GM23248 (cell line): ENCODE results near the gene C4BPA. TPM values are rescaled to one million over a fixed set of nuclear protein-coding genes. Genes with fewer than 3 reads are reported as not detected.
A peak's percentile ranks its signal among the peaks of the same experiment; 100 is the strongest.

ENCODE experiments used
- DNase-seq: peaks from one replicate; pipeline ENCODE4 v3.0.0-alpha.2; 2015
- H2AFZ ChIP-seq: fragments of 200-600 bp; sonication (generic); 2 replicates; pipeline ENCODE4 v1.6.1; 2016; ENCODE audit warnings: antibody characterized with exemption
- H3F3A ChIP-seq: fragments of 200-600 bp; sonication (generic); 2 replicates; pipeline ENCODE4 v1.6.1; 2016; ENCODE audit warnings: mild to moderate bottlenecking, antibody characterized with exemption, mixed run types; ENCODE audit not compliant: insufficient read depth
- H3K27ac ChIP-seq: fragments of 200-600 bp; sonication (generic); 2 replicates; pipeline ENCODE4 v1.5.1; 2016; ENCODE audit warnings: mild to moderate bottlenecking
- H3K27me3 ChIP-seq: fragments of 200-600 bp; sonication (generic); replicated peaks from 2 replicates; pipeline ENCODE4 v1.6.1; 2016; ENCODE audit warnings: mild to moderate bottlenecking; ENCODE audit not compliant: insufficient read depth
- H3K36me3 ChIP-seq: fragments of 200-600 bp; sonication (generic); 2 replicates; pipeline ENCODE4 v1.6.1; 2016; ENCODE audit warnings: low read depth, mild to moderate bottlenecking
- H3K4me1 ChIP-seq: fragments of 200-600 bp; sonication (generic); 2 replicates; pipeline ENCODE4 v1.6.1; 2016; ENCODE audit warnings: mild to moderate bottlenecking; ENCODE audit not compliant: insufficient read depth
- H3K4me2 ChIP-seq: fragments of 200-600 bp; sonication (generic); one replicate; pipeline ENCODE4 v1.6.1; 2016; ENCODE audit warnings: mild to moderate bottlenecking; ENCODE audit not compliant: unreplicated experiment
- H3K4me3 ChIP-seq: fragments of 200-600 bp; sonication (generic); 2 replicates; pipeline ENCODE4 v1.5.1; 2016; ENCODE audit warnings: mild to moderate bottlenecking
- H3K79me2 ChIP-seq: fragments of 200-600 bp; sonication (generic); 2 replicates; pipeline ENCODE4 v1.6.1; 2016; ENCODE audit warnings: mild to moderate bottlenecking; ENCODE audit not compliant: insufficient read depth
- H3K9ac ChIP-seq: fragments of 200-600 bp; sonication (generic); 2 replicates; pipeline ENCODE4 v1.6.1; 2016; ENCODE audit warnings: mild to moderate bottlenecking
- H3K9me2 ChIP-seq: fragments of 200-600 bp; sonication (generic); 2 replicates; pipeline ENCODE4 v1.6.1; 2016; ENCODE audit warnings: mixed run types, mild to moderate bottlenecking, moderate library complexity; ENCODE audit not compliant: insufficient read depth
- H3K9me3 ChIP-seq: fragments of 200-600 bp; sonication (generic); one replicate; pipeline ENCODE4 v1.6.1; 2017; ENCODE audit warnings: low read depth
- H4K20me1 ChIP-seq: fragments of 200-600 bp; sonication (generic); 2 replicates; pipeline ENCODE4 v1.6.0; 2016; ENCODE audit not compliant: insufficient read depth
- EZH2 ChIP-seq: fragments of 200-600 bp; sonication (generic); IDR thresholded peaks from 2 replicates; pipeline ENCODE4 v1.6.1; 2018; ENCODE audit warnings: antibody characterized with exemption, mild to moderate bottlenecking; ENCODE audit not compliant: insufficient read depth, poor library complexity, severe bottlenecking
- EZH2phosphoT487 ChIP-seq: fragments of 200-600 bp; sonication (generic); IDR thresholded peaks from 2 replicates; pipeline ENCODE4 v1.6.1; 2018; ENCODE audit warnings: antibody characterized with exemption, moderate library complexity, mild to moderate bottlenecking, low read depth; ENCODE audit not compliant: insufficient read depth
- WGBS, 2 experiments: methylation state at CpG; one replicate each; pipeline ENCODE4 v1.1.6; 2015 to 2017; ENCODE audit warnings: low lambda C conversion rate in 2 of 2, low coverage in 1 of 2; ENCODE audit errors: missing lambda C conversion rate in 2 of 2; 5-methylcytosine and 5-hydroxymethylcytosine counted together
- in situ Hi-C: fragments of 300-500 bp; cut with MboI; formaldehyde crosslinking; loops from 2 replicates; pipeline ENCODE4 v1.15.0; 2020
- polyA plus RNA-seq: library from polyadenylated mRNA; unstranded; fragments of >200 nt; fragmentation: Nextera tagmentation; extraction: Ambion mirVana; gene quantifications from 2 replicates; pipeline ENCODE4 v1.2.1, GENCODE V29; 2016
- total RNA-seq: library from RNA; depleted of rRNA; stranded (reverse); fragments of >200 nt; shearing (Covaris generic); gene quantifications from 2 replicates; pipeline ENCODE4 v1.2.3, GENCODE V29; 2014

Gene C4BPA
- total and polyA plus RNA-seq, 2 experiments from 2014 or later, result not detected

DNA sequence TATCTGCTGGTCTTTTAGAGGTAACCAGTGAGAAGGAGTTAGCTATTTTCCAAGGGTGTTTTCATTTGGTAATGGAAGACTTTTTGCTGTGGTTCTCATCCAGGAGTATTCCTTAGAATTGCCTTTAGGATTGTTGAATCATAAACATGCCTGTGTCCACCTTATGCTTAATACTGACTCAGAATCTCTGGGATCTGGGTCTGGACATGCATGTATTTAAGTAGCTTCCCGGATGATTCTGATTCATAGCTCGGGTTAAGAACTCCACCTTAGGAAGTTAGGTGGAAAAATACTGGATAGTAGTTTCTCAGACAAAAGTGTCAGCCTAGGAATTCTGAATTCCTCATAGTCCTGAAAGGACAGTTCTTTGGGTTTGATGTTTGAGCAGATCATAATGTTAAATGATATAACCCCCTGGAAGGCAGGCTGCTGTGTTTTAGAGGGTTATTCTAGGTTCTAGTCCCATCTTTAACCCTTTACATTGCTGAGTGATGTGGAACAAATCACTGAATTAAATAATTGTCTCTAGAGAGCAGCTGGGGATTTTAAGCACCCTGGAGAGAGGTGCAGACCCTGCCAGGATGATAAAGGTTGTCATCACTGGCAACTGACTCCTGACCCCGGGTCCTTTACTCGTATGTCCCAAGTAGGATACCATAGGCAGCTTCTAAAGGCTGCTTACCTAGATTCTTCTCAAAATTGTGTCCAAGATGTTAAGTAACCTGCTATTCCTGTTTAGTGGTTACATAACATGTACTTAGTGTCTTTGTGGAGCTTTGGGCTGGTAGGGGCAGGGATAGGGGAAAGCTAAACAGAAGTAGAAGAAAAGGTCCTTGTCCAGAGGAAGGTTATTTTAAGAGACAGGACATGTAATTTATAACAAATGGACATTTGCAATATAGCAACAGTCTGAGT lies 29.9 kb upstream of the C4BPA start:
- H3K9me3 ChIP-seq, result no peaks in the 10 kb centered on the region
- in situ Hi-C loops, result no loop called here
- no peak overlapping the region for H3K27ac ChIP-seq
- DNase-seq, result peak; percentile 49
- H4K20me1 ChIP-seq, result no peaks in the 10 kb centered on the region
- no peaks in the 10 kb centered on the region for H3K9me2 ChIP-seq
- TF ChIP-seq EZH2 (no peak), EZH2phosphoT487 (no peak)
- no peaks in the 10 kb centered on the region for H3K79me2 ChIP-seq
- no peak overlapping the region for H3K4me3 ChIP-seq
- H3K27me3 ChIP-seq, result no peaks in the 10 kb centered on the region
- H3K9ac ChIP-seq, result no peak overlapping the region
- H3K4me1 ChIP-seq, result no peaks in the 10 kb centered on the region
- H3K36me3 ChIP-seq, result no peaks in the 10 kb centered on the region
- WGBS, 2 experiments, result 36 to 39% methylated on average over 4 of the region's 4 CpGs
- no peaks in the 10 kb centered on the region for H3F3A ChIP-seq
- no peak overlapping the region for H2AFZ ChIP-seq
- no peak overlapping the region for H3K4me2 ChIP-seq

DNA sequence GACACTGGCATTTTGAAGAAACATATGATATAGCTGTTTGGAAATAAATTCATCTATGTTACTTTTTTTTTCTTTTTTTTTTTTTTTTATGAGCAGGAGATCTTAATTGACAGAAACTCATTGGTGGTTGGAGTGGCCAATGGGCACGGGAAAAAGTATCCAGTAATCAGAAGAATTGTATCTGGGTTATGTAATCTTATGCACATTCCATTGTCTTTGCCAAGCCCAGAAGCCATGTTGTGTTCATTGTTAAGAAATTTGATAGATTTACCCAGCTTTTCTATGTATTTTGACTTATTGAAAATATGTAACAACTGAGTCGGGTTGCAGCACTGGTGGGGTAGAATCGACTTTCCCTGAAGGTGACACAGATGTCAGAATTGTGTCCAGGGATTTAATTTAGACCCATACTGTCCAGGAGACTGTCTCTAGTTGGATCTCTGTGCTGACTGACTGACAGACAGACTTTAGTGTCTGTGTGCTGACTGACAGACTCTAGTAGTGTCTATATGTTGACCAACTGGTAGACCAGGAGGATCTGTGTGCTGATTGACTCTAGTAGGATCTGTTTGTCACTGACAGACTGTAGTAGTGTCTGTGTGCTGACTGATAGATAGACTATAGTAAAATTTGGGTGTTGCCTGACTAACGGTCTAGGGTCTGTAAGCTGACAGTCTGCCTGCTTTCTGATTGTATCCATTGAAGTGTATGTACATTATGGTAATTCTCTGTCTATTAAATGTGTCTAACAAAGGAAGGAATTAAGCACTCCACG lies 27.7 kb upstream of the C4BPA start:
- H3K9me2 ChIP-seq, result no peaks in the 10 kb centered on the region
- H3K4me2 ChIP-seq, result no peak overlapping the region
- no peak overlapping the region for H3K27ac ChIP-seq
- H2AFZ ChIP-seq, result no peak overlapping the region
- in situ Hi-C loops, result no loop called here
- H3K4me1 ChIP-seq, result no peaks in the 10 kb centered on the region
- no peaks in the 10 kb centered on the region for H4K20me1 ChIP-seq
- no peak overlapping the region for H3K4me3 ChIP-seq
- H3K27me3 ChIP-seq, result no peaks in the 10 kb centered on the region
- TF ChIP-seq EZH2 (no peak), EZH2phosphoT487 (no peak)
- H3F3A ChIP-seq, result no peaks in the 10 kb centered on the region
- H3K79me2 ChIP-seq, result no peaks in the 10 kb centered on the region
- DNase-seq, result peak; percentile 32
- no peak overlapping the region for H3K9ac ChIP-seq
- 69 to 74% methylated on average over 5 of the region's 5 CpGs for WGBS, 2 experiments
- H3K9me3 ChIP-seq, result no peaks in the 10 kb centered on the region
- H3K36me3 ChIP-seq, result no peaks in the 10 kb centered on the region

DNA sequence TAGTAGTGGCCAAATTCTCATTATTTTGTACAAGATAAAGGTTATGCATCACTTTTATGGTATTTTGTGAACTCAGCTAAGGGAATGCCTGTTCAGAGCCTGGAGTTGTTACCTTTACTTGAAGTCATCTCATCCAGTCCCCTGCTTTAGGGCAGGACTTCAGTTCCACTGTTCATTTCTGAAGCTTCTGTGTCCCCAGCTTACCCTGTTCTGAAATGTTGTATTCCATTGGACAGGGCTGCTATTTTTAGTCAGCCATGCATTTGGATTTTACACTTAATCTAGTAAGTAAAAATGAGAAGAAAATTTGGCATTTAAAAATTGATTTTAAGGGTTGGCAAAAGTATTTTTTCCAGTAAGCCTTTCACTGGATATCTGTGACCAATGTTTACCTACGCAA lies 27.0 kb upstream of the C4BPA start:
- TF ChIP-seq EZH2phosphoT487 (no peak), EZH2 (no peak)
- in situ Hi-C loops, result no loop called here

DNA sequence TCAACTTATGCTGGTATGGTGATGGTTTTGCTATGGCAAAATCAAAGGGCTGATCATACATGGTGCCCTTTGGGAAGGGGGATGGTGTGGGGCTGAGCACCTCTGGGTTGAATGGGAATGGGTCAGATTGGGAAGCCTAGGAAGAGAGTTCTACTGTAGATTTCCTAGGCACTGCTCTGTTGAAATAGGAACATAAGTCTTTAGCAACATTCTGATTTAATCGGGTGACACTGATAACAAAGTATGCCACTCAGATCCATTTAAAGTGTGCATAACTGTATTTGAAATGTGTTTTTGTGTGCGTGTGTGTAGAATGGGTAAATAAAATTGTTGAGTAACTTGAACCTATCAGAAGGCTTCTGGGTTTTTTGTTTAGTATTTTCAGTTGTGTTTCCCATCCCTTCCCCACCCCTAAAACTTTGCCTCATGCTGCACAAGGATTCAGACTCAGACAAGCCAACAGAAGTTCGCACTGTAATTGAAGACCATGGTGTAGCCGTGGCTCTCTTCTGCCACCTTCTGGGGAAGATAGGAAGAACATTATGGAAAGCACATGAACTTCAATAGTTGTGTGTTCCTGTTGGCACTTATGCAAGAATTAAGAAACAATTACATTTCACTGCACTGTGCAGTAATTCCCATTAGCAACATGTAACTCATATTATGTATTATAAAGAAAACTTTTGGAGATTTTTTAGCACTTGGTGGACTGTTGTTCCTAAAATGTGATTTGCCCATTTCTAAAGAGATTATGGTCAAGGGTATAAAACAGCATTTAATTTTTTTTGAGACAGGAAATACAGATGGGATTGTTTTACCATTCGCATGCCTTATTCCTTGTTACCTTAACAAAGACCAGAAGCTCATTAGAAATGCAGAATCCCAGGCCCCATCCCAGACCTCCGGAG lies 26.3 kb upstream of the C4BPA start:
- Histone ChIP-seq H2AFZ (no peak overlapping the region), H3K9ac (no peak overlapping the region), H3F3A (no peaks in the 10 kb centered on the region), H3K27ac (no peak overlapping the region), H4K20me1 (no peaks in the 10 kb centered on the region), H3K27me3 (0 out of 2 replicates have a peak, but pooled peaks cover 3% of the 10 kb centered on the region), H3K9me2 (no peaks in the 10 kb centered on the region), H3K4me1 (no peaks in the 10 kb centered on the region), H3K9me3 (no peaks in the 10 kb centered on the region), H3K36me3 (no peaks in the 10 kb centered on the region), H3K79me2 (no peaks in the 10 kb centered on the region), H3K4me2 (no peak overlapping the region), H3K4me3 (no peak overlapping the region)
- in situ Hi-C loops, result no loop called here
- 40 to 43% methylated on average over 6 of the region's 6 CpGs for WGBS, 2 experiments
- TF ChIP-seq EZH2phosphoT487 (no peak), EZH2 (no peak)
- DNase-seq, result peak; percentile 75

More for the DNA sequence above, 27.0 kb upstream of the C4BPA start:
- Histone ChIP-seq H3K4me3 (no peak overlapping the region), H3K9ac (no peak overlapping the region), H3K27me3 (no peaks in the 10 kb centered on the region), H3K4me2 (no peak overlapping the region), H4K20me1 (no peaks in the 10 kb centered on the region), H2AFZ (no peak overlapping the region), H3K9me2 (no peaks in the 10 kb centered on the region), H3K27ac (no peak overlapping the region), H3K9me3 (no peaks in the 10 kb centered on the region), H3K36me3 (no peaks in the 10 kb centered on the region), H3F3A (no peaks in the 10 kb centered on the region), H3K4me1 (no peaks in the 10 kb centered on the region), H3K79me2 (no peaks in the 10 kb centered on the region)
- DNase-seq, result no peak
- WGBS, 2 experiments, result 97 to 100% methylated on average over 1 of the region's 1 CpG
